ENCODE results near the gene NREP. TPM values are rescaled to one million over a fixed set of nuclear protein-coding genes. Genes with fewer than 3 reads are reported as not detected.
"Not testable (repeated sequence)": the region's sequence is repeated elsewhere in the genome, so short reads cannot be mapped to it uniquely, and the experiment has no call there.

Gene NREP
- total RNA-seq, 4 donors from 2014 or later = 2.3 to 18.2 (median 2.8) TPM

- no peaks in the 10 kb centered on the region for H3K4me1 ChIP-seq
- H3K27ac ChIP-seq = no peak overlapping the region
- no peaks in the 10 kb centered on the region for H3K9me3 ChIP-seq
- TF ChIP-seq POLR2A (IDR thresholded peaks at IDR 0.05) (no peak), CTCF (IDR thresholded peaks at IDR 0.05) (no peak)
- no peaks in the 10 kb centered on the region for H3K36me3 ChIP-seq
- DNase-seq = no peak
- H3K27me3 ChIP-seq = no peaks in the 10 kb centered on the region
- no peak overlapping the region for H3K4me3 ChIP-seq
Measured at GRCh38 chr5:111720333-111720890, 36.6 kb downstream of the NREP start.

- H3K4me3 ChIP-seq = no peak overlapping the region
- no peaks in the 10 kb centered on the region for H3K27me3 ChIP-seq
- H3K4me1 ChIP-seq = no peaks in the 10 kb centered on the region
- no peak for TF ChIP-seq POLR2A (IDR thresholded peaks at IDR 0.05)
- no peak for TF ChIP-seq CTCF (IDR thresholded peaks at IDR 0.05)
- H3K9me3 ChIP-seq = no peaks in the 10 kb centered on the region
- DNase-seq = no peak
- H3K36me3 ChIP-seq = no peaks in the 10 kb centered on the region
- no peak overlapping the region for H3K27ac ChIP-seq
Measured at GRCh38 chr5:111719773-111720172, 37.2 kb downstream of the NREP start.

- H3K36me3 ChIP-seq, H3K27me3 ChIP-seq, H3K4me3 ChIP-seq, H3K27ac ChIP-seq, H3K4me1 ChIP-seq, H3K9me3 ChIP-seq, DNase-seq: not testable (repeated sequence)
Measured at GRCh38 chr5:111716789-111717188, 40.2 kb downstream of the NREP start.

GRCh38 chr5:111707630-111708164 is 49.3 kb downstream of the NREP start:
- DNase-seq = no peak
- Histone ChIP-seq H3K4me3 (no peak overlapping the region), H3K27ac (no peak overlapping the region), H3K27me3 (no peaks in the 10 kb centered on the region), H3K4me1 (no peaks in the 10 kb centered on the region), H3K9me3 (no peaks in the 10 kb centered on the region), H3K36me3 (no peaks in the 10 kb centered on the region)
- no peak for TF ChIP-seq CTCF (IDR thresholded peaks at IDR 0.05)
- TF ChIP-seq POLR2A (IDR thresholded peaks at IDR 0.05) = no peak

GRCh38 chr5:111706345-111706744 is 50.6 kb downstream of the NREP start:
- Histone ChIP-seq H3K9me3 (no peaks in the 10 kb centered on the region), H3K4me3 (no peak overlapping the region), H3K36me3 (no peaks in the 10 kb centered on the region), H3K27ac (no peak overlapping the region), H3K4me1 (no peaks in the 10 kb centered on the region), H3K27me3 (no peaks in the 10 kb centered on the region)
- TF ChIP-seq POLR2A (IDR thresholded peaks at IDR 0.05) (no peak), CTCF (IDR thresholded peaks at IDR 0.05) (no peak)
- DNase-seq = no peak

GRCh38 chr5:111704452-111705085 is 52.4 kb downstream of the NREP start:
- Histone ChIP-seq H3K27ac (no peak overlapping the region), H3K27me3 (no peaks in the 10 kb centered on the region), H3K4me3 (no peak overlapping the region), H3K9me3 (no peaks in the 10 kb centered on the region), H3K4me1 (no peaks in the 10 kb centered on the region), H3K36me3 (no peaks in the 10 kb centered on the region)
- no peak for DNase-seq
- TF ChIP-seq POLR2A (IDR thresholded peaks at IDR 0.05) (no peak), CTCF (IDR thresholded peaks at IDR 0.05) (no peak)

Measured in Peyer's patch (tissue), 4 donors.